OCI-LY1 (cell line): ENCODE results near the gene SNTG2.

Experiments used
- H2AFZ ChIP-seq: fragments of 200-600 bp; sonication (generic), shearing (Covaris generic); 2 replicates; pipeline ENCODE4 v1.6.0; 2014; ENCODE audit warnings: antibody characterized with exemption, mild to moderate bottlenecking, low read length
- H3F3A ChIP-seq: fragments of 200-600 bp; sonication (generic), shearing (Covaris generic); 2 replicates; pipeline ENCODE4 v1.6.0; 2014; ENCODE audit warnings: mild to moderate bottlenecking, antibody characterized with exemption, low read length, moderate library complexity; ENCODE audit not compliant: insufficient read depth
- H3K27ac ChIP-seq: fragments of 200-600 bp; sonication (generic); 2 replicates; pipeline ENCODE4 v1.5.1; 2014; ENCODE audit warnings: low read length, mixed run types, mild to moderate bottlenecking, low read depth; ENCODE audit not compliant: poor library complexity, severe bottlenecking
- H3K27me3 ChIP-seq: fragments of 200-600 bp; sonication (generic); 2 replicates; pipeline ENCODE4 v1.6.0; 2014; ENCODE audit warnings: antibody characterized with exemption, mild to moderate bottlenecking, low read length, moderate library complexity; ENCODE audit not compliant: insufficient read depth
- H3K36me3 ChIP-seq: fragments of 200-600 bp; sonication (generic); 2 replicates; pipeline ENCODE4 v1.6.1; 2014; ENCODE audit warnings: mild to moderate bottlenecking, antibody characterized with exemption, low read length, moderate library complexity, mixed read lengths; ENCODE audit not compliant: insufficient read depth
- H3K4me1 ChIP-seq: fragments of 200-600 bp; sonication (generic); 2 replicates; pipeline ENCODE4 v1.5.1; 2014; ENCODE audit warnings: mild to moderate bottlenecking, low read length, moderate library complexity; ENCODE audit not compliant: insufficient read depth, severe bottlenecking
- H3K4me2 ChIP-seq: fragments of 200-600 bp; sonication (generic), shearing (Covaris generic); 2 replicates; pipeline ENCODE4 v1.6.1; 2014; ENCODE audit warnings: low read length
- H3K4me3 ChIP-seq: fragments of 200-600 bp; sonication (generic); 2 replicates; pipeline ENCODE4 v1.5.1; 2014; ENCODE audit warnings: low read length, low read depth, mild to moderate bottlenecking, mixed read lengths; ENCODE audit not compliant: poor library complexity, severe bottlenecking
- H3K79me2 ChIP-seq: fragments of 200-600 bp; shearing (Covaris generic); 2 replicates; pipeline ENCODE4 v1.6.1; 2016; ENCODE audit warnings: mixed run types, low read length, mixed read lengths; ENCODE audit not compliant: insufficient read depth
- H3K9ac ChIP-seq: fragments of 200-600 bp; sonication (generic), shearing (Covaris generic); 2 replicates; pipeline ENCODE4 v1.6.1; 2014; ENCODE audit warnings: mild to moderate bottlenecking, low read length, mixed read lengths
- H3K9me2 ChIP-seq: fragments of 200-600 bp; sonication (generic), shearing (Covaris generic); 2 replicates; pipeline ENCODE4 v1.6.1; 2014; ENCODE audit warnings: low read depth, mild to moderate bottlenecking, low read length, mixed read lengths
- H3K9me3 ChIP-seq: fragments of 200-600 bp; shearing (Covaris generic); 2 replicates; pipeline ENCODE4 v1.6.1; 2014; ENCODE audit warnings: low read length, mixed read lengths
- H4K20me1 ChIP-seq: fragments of 200-600 bp; sonication (generic), shearing (Covaris generic); 2 replicates; pipeline ENCODE4 v1.6.0; 2016; ENCODE audit warnings: mild to moderate bottlenecking, low read length; ENCODE audit not compliant: insufficient read depth
- EZH2 ChIP-seq: fragments of 200-600 bp; sonication (generic), shearing (Covaris generic); IDR thresholded peaks from 2 replicates; pipeline ENCODE4 v1.8.0; 2017; ENCODE audit warnings: borderline replicate concordance, mixed run types, mild to moderate bottlenecking, antibody characterized with exemption, low read length, moderate library complexity, mixed read lengths
- TF ChIP-seq, protein P1 (sequence below): fragments of 200-600 bp; sonication (generic), shearing (Covaris generic); IDR thresholded peaks from 2 replicates; pipeline ENCODE4 v1.5.1; 2017; ENCODE audit warnings: mild to moderate bottlenecking, antibody characterized with exemption, low read length, moderate library complexity, mixed read lengths

The SNTG2 gene

GRCh38 chr2:1207962-1208510 lies 257.4 kb downstream of the SNTG2 start:
- TF ChIP-seq EZH2 = no peak
- TF ChIP-seq, protein P1, sequence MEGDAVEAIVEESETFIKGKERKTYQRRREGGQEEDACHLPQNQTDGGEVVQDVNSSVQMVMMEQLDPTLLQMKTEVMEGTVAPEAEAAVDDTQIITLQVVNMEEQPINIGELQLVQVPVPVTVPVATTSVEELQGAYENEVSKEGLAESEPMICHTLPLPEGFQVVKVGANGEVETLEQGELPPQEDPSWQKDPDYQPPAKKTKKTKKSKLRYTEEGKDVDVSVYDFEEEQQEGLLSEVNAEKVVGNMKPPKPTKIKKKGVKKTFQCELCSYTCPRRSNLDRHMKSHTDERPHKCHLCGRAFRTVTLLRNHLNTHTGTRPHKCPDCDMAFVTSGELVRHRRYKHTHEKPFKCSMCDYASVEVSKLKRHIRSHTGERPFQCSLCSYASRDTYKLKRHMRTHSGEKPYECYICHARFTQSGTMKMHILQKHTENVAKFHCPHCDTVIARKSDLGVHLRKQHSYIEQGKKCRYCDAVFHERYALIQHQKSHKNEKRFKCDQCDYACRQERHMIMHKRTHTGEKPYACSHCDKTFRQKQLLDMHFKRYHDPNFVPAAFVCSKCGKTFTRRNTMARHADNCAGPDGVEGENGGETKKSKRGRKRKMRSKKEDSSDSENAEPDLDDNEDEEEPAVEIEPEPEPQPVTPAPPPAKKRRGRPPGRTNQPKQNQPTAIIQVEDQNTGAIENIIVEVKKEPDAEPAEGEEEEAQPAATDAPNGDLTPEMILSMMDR = no peak
- no peak overlapping the region for H3K4me2 ChIP-seq
- no peaks in the 10 kb centered on the region for H3K4me1 ChIP-seq
- H3K9me2 ChIP-seq = no peaks in the 10 kb centered on the region
- H3F3A ChIP-seq = no peaks in the 10 kb centered on the region
- H4K20me1 ChIP-seq = no peaks in the 10 kb centered on the region
- H3K9ac ChIP-seq = no peak overlapping the region
- H3K4me3 ChIP-seq = no peak overlapping the region
- no peaks in the 10 kb centered on the region for H3K79me2 ChIP-seq
- no peaks in the 10 kb centered on the region for H3K36me3 ChIP-seq
- H3K27ac ChIP-seq = no peak overlapping the region
- H3K27me3 ChIP-seq = no peaks in the 10 kb centered on the region
- no peaks in the 10 kb centered on the region for H3K9me3 ChIP-seq
- no peak overlapping the region for H2AFZ ChIP-seq

- no peaks in the 10 kb centered on the region for H3K36me3 ChIP-seq
- H3K4me1 ChIP-seq = no peaks in the 10 kb centered on the region
- no peak overlapping the region for H3K9ac ChIP-seq
- H3F3A ChIP-seq = no peaks in the 10 kb centered on the region
- no peak overlapping the region for H2AFZ ChIP-seq
- H3K79me2 ChIP-seq = no peaks in the 10 kb centered on the region
- H3K4me2 ChIP-seq = no peak overlapping the region
- H3K27ac ChIP-seq = no peak overlapping the region
- H3K27me3 ChIP-seq = no peaks in the 10 kb centered on the region
- no peak overlapping the region for H3K4me3 ChIP-seq
- no peaks in the 10 kb centered on the region for H3K9me2 ChIP-seq
- H3K9me3 ChIP-seq = no peaks in the 10 kb centered on the region
- no peak for TF ChIP-seq EZH2
- TF ChIP-seq, protein P1 = no peak
- no peaks in the 10 kb centered on the region for H4K20me1 ChIP-seq
These were observed 257.9 kb downstream of the SNTG2 start for GRCh38 chr2:1208522-1208921.

GRCh38 chr2:1209246-1209645 lies 258.6 kb downstream of the SNTG2 start:
- Histone ChIP-seq H3K36me3 (no peaks in the 10 kb centered on the region), H3K4me2 (no peak overlapping the region), H4K20me1 (no peaks in the 10 kb centered on the region), H3K9me3 (no peaks in the 10 kb centered on the region), H3F3A (no peaks in the 10 kb centered on the region; the same call in 1 of the 2 replicates), H3K4me3 (no peak overlapping the region), H3K27me3 (no peaks in the 10 kb centered on the region), H2AFZ (no peak overlapping the region), H3K9me2 (no peaks in the 10 kb centered on the region), H3K9ac (no peak overlapping the region), H3K79me2 (no peaks in the 10 kb centered on the region), H3K27ac (no peak overlapping the region), H3K4me1 (no peaks in the 10 kb centered on the region)
- no peak for TF ChIP-seq EZH2
- TF ChIP-seq, protein P1 = no peak
